ENCODE measurements around the gene EPO.

EPO gene

GRCh38 chr7:100680576-100681271, 39.5 kb upstream of the EPO start:
- no peak for ATAC-seq
- TF ChIP-seq ISL1 (CRISPR knock-in tag; IDR thresholded peaks at IDR 0.05), result no peak
- TF ChIP-seq, protein P1, sequence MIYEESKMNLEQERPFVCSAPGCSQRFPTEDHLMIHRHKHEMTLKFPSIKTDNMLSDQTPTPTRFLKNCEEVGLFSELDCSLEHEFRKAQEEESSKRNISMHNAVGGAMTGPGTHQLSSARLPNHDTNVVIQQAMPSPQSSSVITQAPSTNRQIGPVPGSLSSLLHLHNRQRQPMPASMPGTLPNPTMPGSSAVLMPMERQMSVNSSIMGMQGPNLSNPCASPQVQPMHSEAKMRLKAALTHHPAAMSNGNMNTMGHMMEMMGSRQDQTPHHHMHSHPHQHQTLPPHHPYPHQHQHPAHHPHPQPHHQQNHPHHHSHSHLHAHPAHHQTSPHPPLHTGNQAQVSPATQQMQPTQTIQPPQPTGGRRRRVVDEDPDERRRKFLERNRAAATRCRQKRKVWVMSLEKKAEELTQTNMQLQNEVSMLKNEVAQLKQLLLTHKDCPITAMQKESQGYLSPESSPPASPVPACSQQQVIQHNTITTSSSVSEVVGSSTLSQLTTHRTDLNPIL (CRISPR knock-in tag; IDR thresholded peaks at IDR 0.05; ENCODE audit: low read depth), result no peak
- no peak for TF ChIP-seq ZNF565 (CRISPR knock-in tag; conservative IDR thresholded peaks at IDR 0.05; ENCODE audit: low read depth)
- no peak for TF ChIP-seq PPARA (CRISPR knock-in tag; IDR thresholded peaks at IDR 0.05; ENCODE audit: borderline replicate concordance)
- TF ChIP-seq ZNF8 (CRISPR knock-in tag; IDR thresholded peaks at IDR 0.05), result no peak
- no peak for TF ChIP-seq ZNF70 (CRISPR knock-in tag; IDR thresholded peaks at IDR 0.05)
- no peak for TF ChIP-seq ZFP30 (CRISPR knock-in tag; IDR thresholded peaks at IDR 0.05)
- TF ChIP-seq ZFP3 (CRISPR knock-in tag; IDR thresholded peaks at IDR 0.05), result no peak

GRCh38 chr7:100681491-100682227, 38.6 kb upstream of the EPO start:
- ATAC-seq, result no peak

More at GRCh38 chr7:100681491-100682227, 38.6 kb upstream of the EPO start:
- TF ChIP-seq TOX (CRISPR knock-in tag; IDR thresholded peaks at IDR 0.05; ENCODE audit: borderline replicate concordance) (no peak), ESRRG (CRISPR knock-in tag; IDR thresholded peaks at IDR 0.05) (no peak), TSHZ2 (CRISPR knock-in tag; IDR thresholded peaks at IDR 0.05) (no peak), BACH2 (CRISPR knock-in tag; IDR thresholded peaks at IDR 0.05; ENCODE audit: borderline replicate concordance) (no peak), CSDC2 (CRISPR knock-in tag; IDR thresholded peaks at IDR 0.05) (no peak), ISL1 (CRISPR knock-in tag; IDR thresholded peaks at IDR 0.05) (no peak), ZNF565 (CRISPR knock-in tag; conservative IDR thresholded peaks at IDR 0.05; ENCODE audit: low read depth) (no peak), ZFP30 (CRISPR knock-in tag; IDR thresholded peaks at IDR 0.05) (no peak), POU6F1 (CRISPR knock-in tag; IDR thresholded peaks at IDR 0.05; ENCODE audit: borderline replicate concordance, low read depth) (no peak), ARNTL (CRISPR knock-in tag; IDR thresholded peaks at IDR 0.05; ENCODE audit: borderline replicate concordance, low read depth) (no peak), TCF4 (CRISPR knock-in tag; IDR thresholded peaks at IDR 0.05; ENCODE audit: borderline replicate concordance) (no peak), ZC3H10 (CRISPR knock-in tag; IDR thresholded peaks at IDR 0.05) (no peak), ZNF70 (CRISPR knock-in tag; IDR thresholded peaks at IDR 0.05) (no peak), RARB (CRISPR knock-in tag; IDR thresholded peaks at IDR 0.05) (no peak), GLIS3 (CRISPR knock-in tag; IDR thresholded peaks at IDR 0.05) (no peak), ZFP3 (CRISPR knock-in tag; IDR thresholded peaks at IDR 0.05) (no peak), OSR1 (CRISPR knock-in tag; IDR thresholded peaks at IDR 0.05) (no peak)
- TF ChIP-seq, protein P2, sequence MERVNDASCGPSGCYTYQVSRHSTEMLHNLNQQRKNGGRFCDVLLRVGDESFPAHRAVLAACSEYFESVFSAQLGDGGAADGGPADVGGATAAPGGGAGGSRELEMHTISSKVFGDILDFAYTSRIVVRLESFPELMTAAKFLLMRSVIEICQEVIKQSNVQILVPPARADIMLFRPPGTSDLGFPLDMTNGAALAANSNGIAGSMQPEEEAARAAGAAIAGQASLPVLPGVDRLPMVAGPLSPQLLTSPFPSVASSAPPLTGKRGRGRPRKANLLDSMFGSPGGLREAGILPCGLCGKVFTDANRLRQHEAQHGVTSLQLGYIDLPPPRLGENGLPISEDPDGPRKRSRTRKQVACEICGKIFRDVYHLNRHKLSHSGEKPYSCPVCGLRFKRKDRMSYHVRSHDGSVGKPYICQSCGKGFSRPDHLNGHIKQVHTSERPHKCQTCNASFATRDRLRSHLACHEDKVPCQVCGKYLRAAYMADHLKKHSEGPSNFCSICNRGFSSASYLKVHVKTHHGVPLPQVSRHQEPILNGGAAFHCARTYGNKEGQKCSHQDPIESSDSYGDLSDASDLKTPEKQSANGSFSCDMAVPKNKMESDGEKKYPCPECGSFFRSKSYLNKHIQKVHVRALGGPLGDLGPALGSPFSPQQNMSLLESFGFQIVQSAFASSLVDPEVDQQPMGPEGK (CRISPR knock-in tag; IDR thresholded peaks at IDR 0.05; ENCODE audit: borderline replicate concordance), result no peak
- TF ChIP-seq, protein P3, sequence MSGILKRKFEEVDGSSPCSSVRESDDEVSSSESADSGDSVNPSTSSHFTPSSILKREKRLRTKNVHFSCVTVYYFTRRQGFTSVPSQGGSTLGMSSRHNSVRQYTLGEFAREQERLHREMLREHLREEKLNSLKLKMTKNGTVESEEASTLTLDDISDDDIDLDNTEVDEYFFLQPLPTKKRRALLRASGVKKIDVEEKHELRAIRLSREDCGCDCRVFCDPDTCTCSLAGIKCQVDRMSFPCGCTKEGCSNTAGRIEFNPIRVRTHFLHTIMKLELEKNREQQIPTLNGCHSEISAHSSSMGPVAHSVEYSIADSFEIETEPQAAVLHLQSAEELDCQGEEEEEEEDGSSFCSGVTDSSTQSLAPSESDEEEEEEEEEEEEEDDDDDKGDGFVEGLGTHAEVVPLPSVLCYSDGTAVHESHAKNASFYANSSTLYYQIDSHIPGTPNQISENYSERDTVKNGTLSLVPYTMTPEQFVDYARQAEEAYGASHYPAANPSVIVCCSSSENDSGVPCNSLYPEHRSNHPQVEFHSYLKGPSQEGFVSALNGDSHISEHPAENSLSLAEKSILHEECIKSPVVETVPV (CRISPR knock-in tag; IDR thresholded peaks at IDR 0.05), result no peak
- TF ChIP-seq, protein P1 (CRISPR knock-in tag; IDR thresholded peaks at IDR 0.05; ENCODE audit: low read depth), result no peak

All from SK-N-SH treated with all-trans-retinoic acid at 6 μM for 48 hours (cell line).